ENCODE measurements around the gene RASAL2.
"Not testable (repeated sequence)": the region's sequence is repeated elsewhere in the genome, so short reads cannot be mapped to it uniquely, and the experiment has no call there.

Gene RASAL2

GRCh38 chr1:178241837-178242236, 147.9 kb downstream of the RASAL2 start:
- DNase-seq: no peak

GRCh38 chr1:178243119-178243518, 149.2 kb downstream of the RASAL2 start:
- DNase-seq: no peak

GRCh38 chr1:178243890-178244289, 150.0 kb downstream of the RASAL2 start:
- no peak for DNase-seq

GRCh38 chr1:178248284-178248683, 154.4 kb downstream of the RASAL2 start:
- not testable (repeated sequence) for DNase-seq

- not testable (repeated sequence) for DNase-seq
Observed at GRCh38 chr1:178253581-178253980, 159.7 kb downstream of the RASAL2 start.

GRCh38 chr1:178254433-178254832, 160.5 kb downstream of the RASAL2 start:
- DNase-seq: no peak

- DNase-seq: no peak
Observed at GRCh38 chr1:178258536-178258935, 164.6 kb downstream of the RASAL2 start.

- DNase-seq: no peak
Observed at GRCh38 chr1:178262120-178262500, 168.2 kb downstream of the RASAL2 start.

- no peak for DNase-seq
Observed at GRCh38 chr1:178263341-178263740, 169.4 kb downstream of the RASAL2 start.

GRCh38 chr1:178266113-178266512, 172.2 kb downstream of the RASAL2 start:
- DNase-seq: no peak

GRCh38 chr1:178266619-178267066, 172.7 kb downstream of the RASAL2 start:
- DNase-seq: no peak

GRCh38 chr1:178267646-178268094, 173.8 kb downstream of the RASAL2 start:
- no peak for DNase-seq

GRCh38 chr1:178271471-178271870, 177.6 kb downstream of the RASAL2 start:
- DNase-seq: no peak

GRCh38 chr1:178273707-178274410, 180.0 kb downstream of the RASAL2 start:
- DNase-seq: no peak

GRCh38 chr1:178275049-178275448, 181.1 kb downstream of the RASAL2 start:
- DNase-seq: no peak

GRCh38 chr1:178275553-178275952, 181.6 kb downstream of the RASAL2 start:
- DNase-seq: no peak

GRCh38 chr1:178277793-178278530, 184.1 kb downstream of the RASAL2 start:
- no peak for DNase-seq

- no peak for DNase-seq
Observed at GRCh38 chr1:178278916-178279686, 185.2 kb downstream of the RASAL2 start.

- DNase-seq: no peak
Observed at GRCh38 chr1:178282949-178283367, 189.1 kb downstream of the RASAL2 start.

- no peak for DNase-seq
Observed at GRCh38 chr1:178283409-178283808, 189.5 kb downstream of the RASAL2 start.

GRCh38 chr1:178284058-178284457, 190.2 kb downstream of the RASAL2 start:
- DNase-seq: no peak

- DNase-seq: no peak
Observed at GRCh38 chr1:178291166-178291565, 197.3 kb downstream of the RASAL2 start.

- DNase-seq: no peak
Observed at GRCh38 chr1:178294654-178295053, 200.8 kb downstream of the RASAL2 start.

GRCh38 chr1:178300352-178300699, 206.4 kb downstream of the RASAL2 start:
- DNase-seq: no peak
